ENCODE measurements around the gene TCL1B. TPM values are rescaled to one million over a fixed set of nuclear protein-coding genes. Genes with fewer than 3 reads are reported as not detected.

Gene TCL1B
- total RNA-seq, 1 experiment from 2014 or later = not detected

- no TSS peak for BruUV-seq (replicated peaks)
- H3K9me3 ChIP-seq = no peaks in the 10 kb centered on the region
- CTCF ChIA-PET = interaction anchor here (0.6 to 1.8 kb wide), 3 partner anchors 25 to 1008 kb away, joined by 3 to 7 read pairs (median 5); no protein-coding TSS in a partner anchor
These were observed 4.6 kb downstream of the TCL1B start for GRCh38 chr14:95690815-95691214.

GRCh38 chr14:95691591-95691990 is 5.4 kb downstream of the TCL1B start:
- Mint-ChIP-seq H3K4me1 (ENCODE audit: low read depth, unreplicated experiment) (no peaks in the 10 kb centered on the region), H3K9me3 (ENCODE audit: unreplicated experiment) (no peaks in the 10 kb centered on the region), H3K4me3 (ENCODE audit: unreplicated experiment) (no peak overlapping the region), H3K27me3 (ENCODE audit: insufficient read depth, unreplicated experiment) (peaks cover 23% of the 10 kb centered on the region), H3K27ac (ENCODE audit: unreplicated experiment) (no peak overlapping the region), H3K36me3 (ENCODE audit: insufficient read depth, unreplicated experiment) (no peaks in the 10 kb centered on the region)
- Histone ChIP-seq H3K27me3 (replicated peaks; ENCODE audit: control insufficient read depth, insufficient read depth, low read length) (no peaks in the 10 kb centered on the region; the same call in none of the 2 replicates), H3K9me3 (no peaks in the 10 kb centered on the region), H3K36me3 (ENCODE audit: control insufficient read depth, insufficient read depth, low read length) (no peaks in the 10 kb centered on the region), H3K4me3 (ENCODE audit: low read depth, low read length) (no peak overlapping the region), H3K4me1 (no peaks in the 10 kb centered on the region)
- no TSS peak for BruUV-seq (replicated peaks)
- intact Hi-C loops (cut with micrococcal nuclease; ENCODE audit: unreplicated experiment) = no loop called here
- no peak for DNase-seq
- CTCF ChIA-PET = no interaction called here
- POLR2A ChIA-PET = no interaction called here
- no peak for TF ChIP-seq CTCF (IDR thresholded peaks at IDR 0.05; ENCODE audit: insufficient read depth in 1 of 2, low read depth in 1 of 2, low read length in 1 of 2, severe bottlenecking in 1 of 2, unreplicated experiment in 1 of 2)

More at GRCh38 chr14:95690815-95691214, 4.6 kb downstream of the TCL1B start:
- H3K4me1 Mint-ChIP-seq (ENCODE audit: low read depth, unreplicated experiment) = no peaks in the 10 kb centered on the region
- intact Hi-C loops (cut with micrococcal nuclease; ENCODE audit: unreplicated experiment) = no loop called here
- Histone ChIP-seq H3K4me1 (no peaks in the 10 kb centered on the region), H3K36me3 (ENCODE audit: control insufficient read depth, insufficient read depth, low read length) (no peaks in the 10 kb centered on the region), H3K4me3 (ENCODE audit: low read depth, low read length) (no peak overlapping the region), H3K27me3 (replicated peaks; ENCODE audit: control insufficient read depth, insufficient read depth, low read length) (no peaks in the 10 kb centered on the region; the same call in 1 of the 2 replicates)
- no peak overlapping the region for H3K4me3 Mint-ChIP-seq (ENCODE audit: unreplicated experiment)
- DNase-seq = no peak
- no peak for TF ChIP-seq CTCF (IDR thresholded peaks at IDR 0.05; ENCODE audit: insufficient read depth in 1 of 2, low read depth in 1 of 2, low read length in 1 of 2, severe bottlenecking in 1 of 2, unreplicated experiment in 1 of 2)
- peaks cover 18% of the 10 kb centered on the region for H3K27me3 Mint-ChIP-seq (ENCODE audit: insufficient read depth, unreplicated experiment)
- POLR2A ChIA-PET = no interaction called here
- no peak overlapping the region for H3K27ac Mint-ChIP-seq (ENCODE audit: unreplicated experiment)
- H3K9me3 Mint-ChIP-seq (ENCODE audit: unreplicated experiment) = no peaks in the 10 kb centered on the region
- no peaks in the 10 kb centered on the region for H3K36me3 Mint-ChIP-seq (ENCODE audit: insufficient read depth, unreplicated experiment)

- Mint-ChIP-seq H3K9me3 (ENCODE audit: unreplicated experiment) (no peaks in the 10 kb centered on the region), H3K36me3 (ENCODE audit: insufficient read depth, unreplicated experiment) (no peaks in the 10 kb centered on the region), H3K4me1 (ENCODE audit: low read depth, unreplicated experiment) (no peaks in the 10 kb centered on the region), H3K27ac (ENCODE audit: unreplicated experiment) (no peak overlapping the region), H3K27me3 (ENCODE audit: insufficient read depth, unreplicated experiment) (peaks cover 21% of the 10 kb centered on the region), H3K4me3 (ENCODE audit: unreplicated experiment) (no peak overlapping the region)
- Histone ChIP-seq H3K9me3 (no peaks in the 10 kb centered on the region), H3K4me3 (ENCODE audit: low read depth, low read length) (no peak overlapping the region), H3K27me3 (replicated peaks; ENCODE audit: control insufficient read depth, insufficient read depth, low read length) (no peaks in the 10 kb centered on the region; the same call in none of the 2 replicates), H3K4me1 (no peaks in the 10 kb centered on the region), H3K36me3 (ENCODE audit: control insufficient read depth, insufficient read depth, low read length) (no peaks in the 10 kb centered on the region)
- TF ChIP-seq CTCF (IDR thresholded peaks at IDR 0.05; ENCODE audit: insufficient read depth in 1 of 2, low read depth in 1 of 2, low read length in 1 of 2, severe bottlenecking in 1 of 2, unreplicated experiment in 1 of 2) = no peak
- BruUV-seq (replicated peaks) = no TSS peak
- intact Hi-C loops (cut with micrococcal nuclease; ENCODE audit: unreplicated experiment) = no loop called here
- DNase-seq = no peak
- ChIA-PET CTCF (no interaction called here), POLR2A (no interaction called here)
These were observed 5.9 kb downstream of the TCL1B start for GRCh38 chr14:95692109-95692508.
